Right renal pelvis (tissue), 4 donors: ENCODE results near the gene EEFSEC. TPM values are rescaled to one million over a fixed set of nuclear protein-coding genes. Genes with fewer than 3 reads are reported as not detected.

Source experiments
- DNase-seq, 4 donors: peaks; one replicate each; pipeline ENCODE4 v3.0.0-alpha.2; 2013; ENCODE audit warnings: low read depth in 4 of 4, low spot score in 3 of 4, missing footprints in 1 of 4
- polyA plus RNA-seq, 4 donors: library from polyadenylated mRNA; unstranded; fragments of 120-200 nt; gene quantifications; one replicate each; pipeline ENCODE4 v1.2.1, GENCODE V29; 2013; ENCODE audit not compliant: insufficient read length in 4 of 4

EEFSEC gene
- polyA plus RNA-seq, 4 donors = 24.1 to 31.5 (median 26.2) TPM

DNA sequence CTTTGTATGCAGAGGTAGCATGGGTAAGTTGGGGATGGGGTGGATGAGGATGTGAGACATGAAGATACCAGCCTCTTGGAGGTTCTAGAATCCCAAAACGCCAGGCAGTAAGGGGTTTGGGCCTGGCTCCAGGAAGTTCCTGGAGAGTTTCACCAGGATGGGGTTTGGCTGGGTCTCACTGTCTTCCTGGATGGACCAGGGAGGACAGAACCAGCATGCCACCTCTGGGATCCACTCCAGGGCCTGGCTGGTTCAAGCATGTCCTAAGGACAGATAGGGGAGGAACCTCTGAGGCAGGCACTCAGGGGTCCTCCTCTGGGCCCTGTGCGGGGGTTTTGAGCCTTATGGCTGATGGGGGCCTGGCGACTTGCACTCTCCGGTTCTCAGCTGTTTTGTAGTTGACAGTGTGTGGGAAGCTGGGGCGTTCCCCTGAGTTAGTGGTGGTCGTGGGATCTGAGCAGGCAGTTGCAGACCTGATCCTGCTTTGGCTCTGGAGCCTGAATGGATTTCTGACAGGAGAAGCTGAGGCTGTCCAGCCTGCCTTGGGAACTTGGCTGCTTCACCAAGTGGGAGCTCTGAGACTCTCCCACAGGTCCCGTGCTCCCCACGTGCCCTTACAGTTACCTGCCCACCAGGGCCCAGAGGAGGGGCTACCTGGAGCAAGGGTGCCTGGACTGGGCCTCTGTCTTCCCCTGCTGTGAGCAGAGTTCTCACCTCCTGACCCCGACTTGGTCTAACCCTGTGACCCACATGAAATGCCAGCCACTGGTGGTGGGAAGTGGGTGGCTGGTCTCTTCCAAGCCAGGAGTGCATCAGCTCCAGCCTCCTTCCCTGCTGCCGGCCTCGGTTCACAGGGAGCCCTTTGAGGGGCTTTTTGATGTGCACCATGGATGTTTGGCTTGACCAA, 128.4 kb downstream of the EEFSEC start:
- no peak for DNase-seq

DNA sequence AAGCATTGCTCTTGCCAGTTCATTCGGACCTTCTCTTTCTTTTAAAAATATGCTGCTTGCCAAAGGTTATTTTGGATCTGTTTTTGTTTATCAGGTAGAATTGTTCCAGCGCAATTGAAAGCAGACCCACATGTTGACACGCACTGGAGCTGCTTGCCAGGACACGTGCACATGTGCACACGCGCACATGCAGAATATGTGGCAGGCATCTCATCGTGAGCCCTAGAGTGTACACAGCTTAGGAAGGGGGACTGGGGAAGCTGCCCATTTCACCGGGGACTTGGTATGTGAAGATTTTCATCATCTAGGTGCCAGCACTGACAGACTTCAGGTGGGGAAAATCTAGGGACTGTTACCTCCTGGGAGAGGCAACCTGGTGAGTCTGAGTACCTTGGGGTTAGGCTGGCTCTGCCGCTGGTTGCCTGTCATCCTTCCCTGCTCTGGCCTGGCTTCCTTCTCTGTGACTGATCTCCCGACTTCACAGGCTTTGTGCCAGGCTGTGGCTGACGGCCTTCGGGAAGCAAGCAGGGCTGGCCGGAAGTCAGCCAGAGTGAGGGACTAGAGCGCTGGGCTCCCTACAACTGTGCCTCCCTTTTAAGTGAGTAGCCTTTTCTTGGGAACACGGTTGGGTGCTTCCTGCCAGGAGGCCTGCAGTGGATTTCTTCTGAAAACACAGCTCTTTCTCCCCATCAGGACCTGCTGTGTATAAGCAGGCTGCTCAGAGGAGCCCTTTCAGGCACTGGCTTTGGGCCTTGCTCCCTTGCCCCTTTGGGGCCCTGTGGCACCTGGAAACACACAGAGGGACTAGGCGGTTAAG, 129.3 kb downstream of the EEFSEC start:
- no peak for DNase-seq

DNA sequence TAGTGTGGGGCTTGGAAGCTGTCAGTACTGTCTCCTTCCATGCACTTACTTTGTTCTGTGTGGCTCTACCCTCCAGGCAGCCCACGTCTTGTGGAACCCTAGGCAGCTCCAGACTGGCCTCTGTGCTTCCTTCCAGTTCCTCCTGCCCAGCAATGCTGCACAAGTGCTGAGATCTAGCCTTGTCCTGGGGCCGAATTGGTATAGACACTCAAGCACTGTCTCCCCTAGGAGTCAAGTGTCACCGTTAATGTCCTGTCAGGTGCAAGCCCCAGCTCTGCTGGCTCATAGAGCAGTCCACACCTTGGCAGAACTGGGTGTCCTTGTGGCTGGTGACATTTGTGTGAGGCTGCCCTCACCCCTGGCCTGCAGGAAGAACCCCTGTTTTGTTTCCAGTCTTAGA, 130.1 kb downstream of the EEFSEC start:
- no peak for DNase-seq

DNA sequence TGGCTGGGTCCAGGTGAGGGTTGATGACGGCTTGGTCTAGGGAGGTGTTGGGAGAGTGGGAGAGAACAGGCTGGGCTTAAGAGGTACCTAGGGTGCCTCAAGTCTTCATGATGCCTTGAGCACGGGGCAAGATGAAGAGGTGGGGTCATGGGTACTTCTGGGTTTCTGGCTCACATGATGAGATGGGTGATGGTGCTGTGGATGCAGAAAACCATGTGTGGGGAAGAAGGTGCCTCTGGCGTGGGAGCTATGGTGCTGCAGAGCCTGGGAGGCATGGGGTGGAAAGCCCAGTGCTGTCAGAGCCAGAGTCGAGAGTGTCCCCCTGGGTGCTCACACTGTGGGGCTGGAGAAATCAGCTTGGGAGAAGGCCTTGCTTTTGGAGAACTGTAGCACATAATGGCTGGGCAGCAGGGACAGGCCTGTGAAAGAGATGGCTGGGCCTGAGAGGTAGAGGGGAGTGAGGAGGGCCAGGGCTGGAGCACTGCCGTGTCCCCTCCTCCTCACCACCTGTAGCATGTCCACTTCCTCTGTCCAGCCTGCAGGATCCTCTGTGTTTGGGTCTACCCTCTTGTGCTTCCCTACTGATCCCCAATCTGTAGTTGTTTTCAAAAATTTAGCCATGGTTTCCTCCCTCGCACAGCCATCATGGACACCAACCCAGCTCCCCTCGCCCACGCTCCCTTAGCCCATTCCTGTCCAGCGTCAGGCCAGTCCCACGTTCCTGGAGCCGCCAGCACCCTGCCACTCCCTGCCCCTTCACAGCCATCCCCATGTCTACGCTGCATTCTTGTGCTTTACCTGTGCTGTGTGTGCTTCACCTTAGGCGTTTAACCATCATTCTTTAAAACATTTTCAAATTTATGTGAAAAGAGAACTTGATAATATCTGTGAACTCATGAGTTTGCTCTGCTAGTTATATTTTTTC, 132.0 kb downstream of the EEFSEC start:
- DNase-seq = no peak

DNA sequence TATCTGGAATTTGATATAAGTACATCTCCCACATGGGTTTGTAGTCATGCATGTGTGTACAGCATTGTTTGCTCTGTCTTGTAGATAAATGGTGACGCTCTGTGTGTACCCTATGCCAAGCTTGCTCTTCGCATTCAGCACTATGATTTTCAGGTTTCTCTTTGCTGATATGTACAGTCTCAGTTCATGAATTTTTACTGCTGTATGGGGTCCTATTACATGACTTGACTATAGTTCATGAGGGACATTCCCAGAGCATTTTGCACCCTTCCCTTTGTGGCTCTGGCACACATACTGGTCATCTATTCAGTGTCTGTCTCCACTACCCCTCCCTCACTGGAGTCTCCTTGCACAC, 132.7 kb downstream of the EEFSEC start:
- no peak for DNase-seq

DNA sequence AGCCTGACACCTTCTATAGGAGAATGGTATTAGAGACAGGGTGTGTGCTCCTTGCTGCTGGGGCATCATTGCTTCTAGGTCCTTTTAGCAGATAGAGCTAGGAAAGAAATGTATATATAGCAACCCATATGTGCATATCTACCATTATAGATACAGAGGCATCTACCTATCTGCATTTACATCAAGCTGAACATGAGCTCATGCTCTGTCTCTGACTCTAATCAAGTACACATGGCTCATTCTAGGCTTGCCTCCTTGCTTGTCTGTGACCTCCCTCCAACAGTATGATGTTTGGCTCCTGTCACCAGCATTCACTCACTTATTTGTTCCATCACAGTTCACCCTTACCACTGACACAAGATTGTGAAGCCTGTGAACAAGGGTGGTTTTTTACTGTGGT, 133.4 kb downstream of the EEFSEC start:
- DNase-seq = no peak

DNA sequence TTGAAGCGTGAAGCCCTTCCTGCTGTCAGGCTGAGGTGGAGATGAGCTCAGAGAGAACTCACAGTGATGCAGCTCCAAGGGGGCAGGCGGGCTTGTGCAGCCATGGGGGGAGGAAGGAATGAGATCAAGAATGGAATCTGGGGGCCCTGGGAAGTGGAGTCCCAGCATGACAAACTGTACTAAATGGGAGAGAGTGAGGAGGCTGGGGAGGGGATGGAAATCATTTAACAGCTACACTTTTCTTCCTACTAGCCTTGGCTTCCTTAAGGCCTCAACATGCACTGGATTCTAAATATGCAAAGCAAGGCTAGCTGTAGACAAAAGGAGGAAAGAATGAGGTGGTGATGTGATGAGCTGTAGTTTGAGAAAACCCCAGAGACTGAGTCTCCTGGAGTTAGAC, 133.9 kb downstream of the EEFSEC start:
- no peak for DNase-seq

DNA sequence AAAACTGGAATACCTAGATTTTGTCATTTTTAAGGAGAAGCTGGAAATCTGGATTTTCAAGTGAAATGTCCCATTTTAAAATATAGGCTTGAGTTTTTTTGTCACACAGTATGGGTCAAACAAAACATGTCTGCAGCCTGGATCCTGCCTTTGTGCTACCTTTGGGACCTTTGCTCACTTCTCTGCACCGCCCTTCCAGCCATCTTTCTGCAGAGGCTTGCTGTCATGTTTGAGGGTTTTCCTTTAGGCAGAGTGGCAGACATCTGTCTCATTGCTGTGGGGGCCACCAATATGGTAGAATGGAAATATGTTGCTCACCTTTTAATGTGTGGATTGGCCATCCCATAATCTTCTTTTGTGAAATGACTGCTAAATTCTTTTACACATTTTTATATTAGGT, 136.3 kb downstream of the EEFSEC start:
- no peak for DNase-seq

DNA sequence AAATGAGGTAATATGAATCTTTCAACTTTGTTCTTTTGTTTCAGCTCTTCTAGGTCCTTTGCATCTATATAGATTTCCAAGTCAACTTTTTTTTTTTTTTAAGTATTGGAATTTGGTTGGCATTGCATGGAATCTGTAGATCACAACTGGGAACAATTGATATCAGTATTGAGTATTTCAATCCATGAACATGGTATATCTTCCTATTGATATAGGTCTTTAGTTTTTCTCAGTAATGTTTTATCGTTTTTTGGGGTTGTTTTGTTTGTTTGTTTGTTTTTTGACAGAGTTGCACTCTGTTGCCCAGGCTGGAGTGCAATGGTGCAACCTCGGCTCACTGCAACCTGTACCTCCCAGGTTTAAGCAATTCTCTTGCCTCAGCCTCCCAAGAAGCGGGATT, 137.2 kb downstream of the EEFSEC start:
- no peak for DNase-seq

DNA sequence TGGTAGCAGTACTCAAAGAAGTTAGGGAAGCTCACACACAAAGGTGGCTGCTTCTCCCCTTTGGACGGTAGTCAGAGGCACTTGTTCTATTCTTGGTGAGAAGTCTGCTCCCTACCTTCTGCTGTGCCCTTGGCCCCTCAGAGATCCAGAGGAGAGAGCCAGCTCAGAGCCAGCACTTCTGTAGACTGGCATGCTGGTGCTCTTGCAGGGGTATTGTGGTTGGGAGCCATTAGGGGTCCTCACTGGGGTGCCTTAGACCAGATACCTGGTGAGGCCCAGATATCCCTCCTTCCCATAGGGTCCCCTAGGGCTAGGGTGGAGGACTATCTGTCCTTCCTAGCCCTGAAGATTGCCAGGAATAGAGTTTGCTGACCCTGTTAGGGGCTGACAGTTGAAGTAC, 140.6 kb downstream of the EEFSEC start:
- no peak for DNase-seq

DNA sequence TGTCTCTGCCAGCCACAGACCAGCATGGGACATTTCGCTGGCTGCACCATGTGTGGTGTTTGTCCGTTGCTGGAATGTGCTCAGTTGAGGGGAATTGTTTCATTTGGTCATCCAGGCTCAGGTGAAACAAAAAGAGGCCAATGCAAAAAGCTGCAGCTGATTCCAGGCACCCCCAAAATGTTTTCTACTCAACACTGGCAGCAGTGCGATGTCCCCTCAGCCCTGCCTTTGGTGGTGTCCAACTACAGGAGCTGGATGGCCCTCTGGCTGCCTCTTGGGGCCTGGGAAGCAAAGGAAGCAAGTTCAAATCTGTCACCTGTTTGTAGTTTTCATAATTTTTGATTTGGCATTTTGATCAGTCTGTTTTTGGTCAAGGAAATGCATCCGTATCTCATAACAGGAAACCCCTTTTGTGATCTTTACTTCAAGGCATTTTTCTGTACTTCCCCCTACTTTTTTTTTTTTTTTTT, 141.8 kb downstream of the EEFSEC start:
- DNase-seq = no peak

DNA sequence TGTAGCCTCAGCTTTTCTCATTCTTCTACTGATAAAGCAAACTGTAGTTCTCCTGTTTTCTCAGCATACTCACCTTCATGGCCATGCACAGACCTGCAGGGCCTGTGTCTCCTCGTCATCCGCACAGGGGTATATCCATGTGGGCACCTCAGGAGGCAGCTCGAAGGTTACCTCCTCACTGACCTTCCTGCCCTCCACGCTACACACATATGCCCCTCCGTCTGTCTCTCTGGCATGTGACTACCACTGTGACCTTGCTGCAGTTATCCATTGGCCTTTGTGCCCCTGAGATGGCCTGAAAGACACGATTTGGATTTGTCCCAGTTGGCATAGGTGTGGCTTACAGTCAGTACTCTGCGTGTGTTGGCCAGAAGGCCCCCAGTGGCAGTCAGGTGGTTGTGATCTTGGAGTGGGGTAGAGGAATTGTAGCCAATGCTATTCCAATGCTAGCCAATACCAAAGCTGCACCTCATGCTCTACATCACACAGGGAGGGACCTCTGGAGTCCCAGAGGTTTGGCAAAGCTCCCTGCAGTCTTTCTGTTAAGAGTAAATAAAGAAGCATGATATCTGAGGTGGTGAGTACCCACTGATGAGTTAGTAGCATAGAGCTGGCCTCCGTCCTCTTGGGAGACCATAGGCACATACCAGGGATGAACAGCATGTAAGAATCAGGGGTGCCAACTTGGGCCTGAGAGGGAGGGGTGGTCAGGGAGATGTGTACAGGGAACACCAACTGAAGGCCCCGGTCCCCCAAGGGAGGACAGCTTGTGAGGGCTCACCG, 143.4 kb downstream of the EEFSEC start:
- no peak for DNase-seq

DNA sequence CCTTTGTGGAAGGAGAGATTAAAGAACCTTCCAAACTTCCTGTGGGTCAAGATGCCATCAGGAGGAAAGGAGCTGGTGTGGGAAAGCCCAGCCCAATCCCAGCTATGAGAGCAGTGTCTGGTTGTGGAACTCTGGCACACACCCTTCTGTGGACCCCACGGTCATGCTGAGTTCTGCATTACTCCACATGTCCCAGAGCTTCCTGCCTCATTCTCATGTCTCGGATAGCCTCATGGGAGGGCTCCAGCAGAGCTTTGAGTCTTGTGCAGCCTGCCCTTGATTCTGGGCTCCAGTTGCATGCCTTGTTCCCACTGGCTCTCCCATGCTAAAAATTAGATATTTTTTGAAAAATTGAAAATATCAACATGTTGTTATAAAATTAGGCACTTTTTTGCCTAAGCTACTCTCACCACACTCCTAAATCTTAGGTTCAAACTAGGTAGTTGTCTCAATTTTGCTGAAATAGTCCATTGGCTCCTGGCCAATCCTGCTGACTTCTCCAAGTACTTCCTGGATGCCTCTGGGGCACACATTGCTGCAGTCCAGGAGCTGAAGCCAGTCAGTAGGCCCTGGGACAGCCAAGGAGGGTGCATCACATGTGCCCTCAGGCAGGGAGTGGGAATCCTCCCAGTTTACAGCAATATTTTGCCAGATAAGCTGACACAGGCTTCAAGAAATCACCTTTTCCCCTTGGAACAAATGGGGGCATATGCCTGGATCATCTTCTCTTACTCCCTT, 144.3 kb downstream of the EEFSEC start:
- DNase-seq = no peak

DNA sequence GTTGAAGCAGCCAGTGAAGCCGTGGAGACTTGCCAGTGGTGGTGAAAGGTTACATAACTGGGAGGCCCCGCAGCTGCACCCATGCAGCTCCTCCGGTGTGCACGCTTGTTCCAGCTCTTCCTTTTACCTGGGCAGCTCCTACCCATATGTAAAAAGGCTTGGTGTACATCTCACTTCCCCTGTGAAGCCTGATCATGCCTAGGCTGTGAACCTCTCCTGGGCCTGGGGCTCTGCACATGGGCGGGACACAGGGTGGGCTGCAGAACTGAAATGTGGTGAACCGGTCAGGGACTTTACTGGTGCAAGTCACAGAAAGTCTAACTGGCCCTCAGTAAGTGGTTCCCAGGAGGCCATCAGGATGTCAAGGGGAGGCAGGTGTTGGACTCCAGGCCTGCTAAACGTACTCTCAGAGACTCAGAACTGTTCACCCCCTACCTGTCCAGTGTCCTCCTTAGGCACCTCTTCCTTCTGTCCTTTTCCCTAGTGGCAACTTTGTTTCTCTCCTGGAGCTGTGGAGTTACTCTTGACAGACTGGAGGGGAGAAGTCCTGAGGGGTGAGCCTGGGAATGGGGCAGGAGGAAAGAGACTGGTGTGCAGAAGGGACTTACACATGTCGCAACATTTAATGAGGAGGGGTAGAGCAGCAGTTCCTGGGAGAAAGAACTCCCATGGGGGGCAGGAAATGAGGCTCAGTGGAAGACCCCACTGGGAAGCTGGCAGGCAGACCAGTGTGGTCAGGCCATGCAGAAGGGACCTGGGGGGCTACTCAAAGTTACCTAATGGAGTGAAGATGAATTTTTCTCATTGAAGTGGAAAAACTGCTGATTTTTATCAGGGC, 148.1 kb downstream of the EEFSEC start:
- no peak for DNase-seq

DNA sequence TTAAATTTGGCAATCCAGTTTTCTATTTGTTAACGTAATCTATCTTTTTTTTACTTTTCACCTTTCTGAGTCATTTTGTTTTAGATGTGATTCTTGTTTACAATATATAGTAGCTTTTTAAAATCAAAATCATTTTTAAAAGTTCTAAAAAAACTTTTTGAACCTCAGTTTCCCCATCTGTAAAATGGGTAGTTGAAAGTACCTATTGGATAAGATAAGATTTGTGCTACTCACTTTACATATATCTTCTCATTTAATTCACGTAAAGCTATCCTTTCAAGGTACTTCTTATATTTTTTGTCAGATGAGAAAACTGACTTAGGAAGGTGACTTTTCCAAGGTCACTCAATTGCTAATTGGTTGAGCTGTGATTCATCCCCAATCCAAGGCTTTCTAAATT, 153.2 kb downstream of the EEFSEC start:
- DNase-seq = no peak

DNA sequence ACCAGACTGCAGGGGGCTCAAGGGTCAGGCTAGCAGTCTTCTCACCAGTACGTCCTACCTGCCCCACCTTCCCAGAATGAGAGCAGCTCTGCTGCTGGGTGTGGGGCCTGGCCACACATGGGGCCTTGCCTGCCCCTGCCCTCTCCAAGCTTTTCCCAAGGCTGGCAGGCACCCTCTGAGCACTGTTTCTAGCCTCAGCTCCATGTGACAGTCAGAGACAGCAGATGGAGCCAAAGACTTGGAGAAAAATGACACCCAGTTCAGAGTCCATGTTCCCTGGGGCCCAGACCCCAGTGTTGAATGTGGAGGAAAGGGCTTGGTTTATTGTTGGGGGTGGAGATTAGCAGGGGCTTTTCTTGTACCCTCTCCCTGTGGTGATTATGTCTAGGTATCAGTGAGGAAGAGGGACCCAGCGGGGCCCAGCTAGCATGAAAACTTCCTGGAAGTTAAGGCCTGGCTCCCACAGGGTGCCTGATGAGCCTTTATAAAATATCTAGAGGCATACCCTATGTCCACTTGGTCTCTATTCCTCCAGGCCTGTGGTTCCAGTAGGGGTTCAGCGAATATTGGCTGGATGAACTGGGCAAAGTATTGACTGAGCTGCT, 153.8 kb downstream of the EEFSEC start:
- no peak for DNase-seq

DNA sequence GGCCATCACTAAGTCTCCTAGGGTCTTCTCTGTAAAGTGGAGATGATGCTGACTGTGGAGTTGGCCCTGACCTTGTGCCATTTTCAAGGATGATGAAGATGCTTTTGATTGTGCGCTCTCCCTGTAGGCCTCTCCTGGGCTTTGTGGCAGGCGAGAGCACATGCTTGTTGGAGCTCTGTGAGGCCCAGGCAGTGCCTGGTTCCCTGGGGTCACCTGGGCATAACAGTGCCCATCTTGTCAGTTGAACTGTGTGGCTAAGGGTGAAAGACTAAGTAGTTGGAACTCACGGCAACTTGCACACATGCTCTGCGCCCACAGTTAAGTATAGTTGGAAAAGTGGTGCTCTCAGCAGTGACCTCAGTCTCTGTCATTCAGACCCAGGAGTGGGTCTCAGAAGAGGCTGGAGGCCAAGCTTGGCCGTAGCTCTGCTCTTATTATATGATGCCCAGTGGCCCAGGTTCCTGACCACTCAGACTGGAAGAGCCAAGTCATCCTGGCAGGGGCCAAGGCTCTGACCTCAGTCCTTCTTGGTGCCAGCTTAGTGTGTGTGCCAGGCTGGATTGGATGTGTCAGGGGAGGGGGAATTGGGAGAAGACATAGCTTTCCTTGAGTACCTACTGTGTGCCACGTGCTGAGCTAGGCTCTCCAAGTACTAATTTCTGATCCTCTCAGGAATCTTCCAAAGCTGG, 154.6 kb downstream of the EEFSEC start:
- no peak for DNase-seq
